Osteoblast (primary cell): ENCODE measurements around the gene ACTG2. TPM values are rescaled to one million over a fixed set of nuclear protein-coding genes. Genes with fewer than 3 reads are reported as not detected.

Experiments used
- DNase-seq: peaks from one replicate; pipeline ENCODE4 v3.0.0; 2011; ENCODE audit warnings: low spot score, mixed read lengths; ENCODE audit not compliant: insufficient read length; ENCODE audit errors: missing footprints
- H2AFZ ChIP-seq: 2 replicates; pipeline ENCODE4 v1.6.0; 2011; ENCODE audit warnings: mild to moderate bottlenecking, low read length
- H3K27ac ChIP-seq: 2 replicates; pipeline ENCODE4 v1.5.1; 2011; ENCODE audit warnings: mild to moderate bottlenecking, low read depth, low read length, moderate library complexity
- H3K27me3 ChIP-seq: 2 replicates; pipeline ENCODE4 v1.6.0; 2012; ENCODE audit warnings: mild to moderate bottlenecking, control low read depth, inconsistent platforms, low read length, moderate library complexity; ENCODE audit not compliant: insufficient read depth
- H3K36me3 ChIP-seq: 2 replicates; pipeline ENCODE4 v1.5.1; 2011; ENCODE audit warnings: mild to moderate bottlenecking, low read length, control low read depth, moderate library complexity; ENCODE audit not compliant: insufficient read depth
- H3K4me1 ChIP-seq: 2 replicates; pipeline ENCODE4 v1.5.1; 2011; ENCODE audit warnings: mild to moderate bottlenecking, low read length, control low read depth, moderate library complexity; ENCODE audit not compliant: insufficient read depth
- H3K4me2 ChIP-seq: 2 replicates; pipeline ENCODE4 v1.6.0; 2011; ENCODE audit warnings: mild to moderate bottlenecking, low read length; ENCODE audit not compliant: insufficient read depth
- H3K4me3 ChIP-seq: fragments of 200-600 bp; sonication (generic); 3 replicates; pipeline ENCODE4 v1.5.1; 2012; ENCODE audit warnings: mild to moderate bottlenecking, low read length, inconsistent platforms; ENCODE audit not compliant: insufficient read depth
- H3K79me2 ChIP-seq: 2 replicates; pipeline ENCODE4 v1.6.0; 2012; ENCODE audit warnings: mild to moderate bottlenecking, low read length, control low read depth, inconsistent platforms; ENCODE audit not compliant: insufficient read depth
- H3K9me3 ChIP-seq: 2 replicates; pipeline ENCODE4 v1.5.1; 2011; ENCODE audit warnings: low read depth, low read length, control low read depth
- H4K20me1 ChIP-seq: 2 replicates; pipeline ENCODE4 v1.6.0; 2012; ENCODE audit warnings: mild to moderate bottlenecking, low read length, control low read depth; ENCODE audit not compliant: insufficient read depth
- CTCF ChIP-seq: IDR thresholded peaks from 2 replicates; pipeline ENCODE4 v1.5.1; 2011; ENCODE audit warnings: mild to moderate bottlenecking, low read depth, low read length, moderate library complexity; ENCODE audit errors: extremely low read depth
- total RNA-seq: library from RNA; depleted of rRNA; stranded (reverse); fragments of >200 nt; gene quantifications from 2 replicates; pipeline ENCODE4 v1.2.3, GENCODE V29; 2012

Gene ACTG2
- total RNA-seq, 1 donor: 0.72 TPM

- Histone ChIP-seq H3K4me1 (no peaks in the 10 kb centered on the region), H3K9me3 (no peaks in the 10 kb centered on the region), H3K27ac (no peak overlapping the region), H3K79me2 (no peaks in the 10 kb centered on the region), H3K4me3 (no peak overlapping the region), H3K27me3 (peaks cover 18% of the 10 kb centered on the region), H4K20me1 (no peaks in the 10 kb centered on the region), H3K4me2 (no peak overlapping the region), H2AFZ (no peak overlapping the region), H3K36me3 (no peaks in the 10 kb centered on the region)
- TF ChIP-seq CTCF: no peak
- DNase-seq: no peak
Measured at GRCh38 chr2:73910873-73911547, 18.2 kb downstream of the ACTG2 start.

GRCh38 chr2:73911548-73912208, 18.9 kb downstream of the ACTG2 start:
- Histone ChIP-seq H3K4me3 (no peak overlapping the region), H3K79me2 (no peaks in the 10 kb centered on the region), H3K27ac (no peak overlapping the region), H2AFZ (no peak overlapping the region), H3K9me3 (no peaks in the 10 kb centered on the region), H3K4me1 (no peaks in the 10 kb centered on the region), H3K27me3 (peaks cover 21% of the 10 kb centered on the region), H3K4me2 (no peak overlapping the region), H3K36me3 (no peaks in the 10 kb centered on the region), H4K20me1 (no peaks in the 10 kb centered on the region)
- no peak for TF ChIP-seq CTCF
- DNase-seq: no peak

GRCh38 chr2:73913414-73914054, 20.7 kb downstream of the ACTG2 start:
- no peaks in the 10 kb centered on the region for H3K79me2 ChIP-seq
- no peaks in the 10 kb centered on the region for H3K4me1 ChIP-seq
- no peak overlapping the region for H3K4me2 ChIP-seq
- TF ChIP-seq CTCF: no peak
- H3K9me3 ChIP-seq: no peaks in the 10 kb centered on the region
- H3K36me3 ChIP-seq: no peaks in the 10 kb centered on the region
- DNase-seq: no peak
- H3K27me3 ChIP-seq: peaks cover 28% of the 10 kb centered on the region
- no peaks in the 10 kb centered on the region for H4K20me1 ChIP-seq
- H3K4me3 ChIP-seq: no peak overlapping the region
- H2AFZ ChIP-seq: no peak overlapping the region
- no peak overlapping the region for H3K27ac ChIP-seq

GRCh38 chr2:73914667-73915066, 21.9 kb downstream of the ACTG2 start:
- Histone ChIP-seq H3K4me2 (no peak overlapping the region), H3K36me3 (no peaks in the 10 kb centered on the region), H2AFZ (no peak overlapping the region), H3K27ac (no peak overlapping the region), H3K79me2 (no peaks in the 10 kb centered on the region), H3K27me3 (peaks cover 33% of the 10 kb centered on the region), H3K4me1 (no peaks in the 10 kb centered on the region), H4K20me1 (no peaks in the 10 kb centered on the region), H3K4me3 (no peak overlapping the region), H3K9me3 (no peaks in the 10 kb centered on the region)
- TF ChIP-seq CTCF: no peak
- no peak for DNase-seq
